Spleen (tissue), 11 donors: Measurements from ENCODE around the gene TRPC4AP. TPM values are rescaled to one million over a fixed set of nuclear protein-coding genes. Genes with fewer than 3 reads are reported as not detected.

Experiments
- DNase-seq: peaks from one replicate; pipeline ENCODE4 v3.0.0-alpha.2; 2020
- H3K27ac ChIP-seq, 8 donors: fragments of 200-600 bp; sonication (generic) in 7 of 8; 1 replicate in 4 of 8; 2 replicates in 4 of 8; pipeline versions ENCODE4 v1.5.0 to v1.8.0; 2016 to 2021; ENCODE audit warnings: inconsistent platforms in 4 of 8, mild to moderate bottlenecking in 4 of 8, moderate library complexity in 1 of 8
- H3K27me3 ChIP-seq, 7 donors: fragments of 200-600 bp; sonication (generic) in 6 of 7; replicated peaks in 1 of 7; 1 replicate in 4 of 7; 2 replicates in 3 of 7; pipeline versions ENCODE4 v1.5.0 to v1.8.0; 2016 to 2021; ENCODE audit warnings: inconsistent platforms in 3 of 7, mild to moderate bottlenecking in 1 of 7
- H3K36me3 ChIP-seq, 6 donors: fragments of 200-600 bp; sonication (generic) in 5 of 6; 1 replicate in 4 of 6; 2 replicates in 2 of 6; pipeline versions ENCODE4 v1.5.0 to v1.8.0; 2016 to 2021; ENCODE audit warnings: inconsistent platforms in 2 of 6
- H3K4me1 ChIP-seq, 6 donors: fragments of 200-600 bp; sonication (generic) in 5 of 6; 1 replicate in 3 of 6; 2 replicates in 3 of 6; pipeline versions ENCODE4 v1.5.0 to v1.8.0; 2016 to 2021; ENCODE audit warnings: inconsistent platforms in 3 of 6
- H3K4me3 ChIP-seq, 8 donors: fragments of 200-600 bp; sonication (generic) in 7 of 8; 1 replicate in 4 of 8; 2 replicates in 4 of 8; pipeline versions ENCODE4 v1.5.0 to v1.8.0; 2016 to 2021; ENCODE audit warnings: inconsistent platforms in 4 of 8, mild to moderate bottlenecking in 4 of 8, moderate library complexity in 2 of 8
- H3K9me3 ChIP-seq, 8 donors: fragments of 200-600 bp; sonication (generic) in 7 of 8; 1 replicate in 4 of 8; 2 replicates in 4 of 8; pipeline versions ENCODE4 v1.5.0 to v1.8.0; 2016 to 2021; ENCODE audit warnings: inconsistent platforms in 4 of 8
- POLR2A ChIP-seq, 3 donors: fragments of 450-650 bp; IDR thresholded peaks; one replicate each; pipeline ENCODE4 v1.5.1; 2017; ENCODE audit warnings: antibody characterized with exemption in 3 of 3, mild to moderate bottlenecking in 1 of 3
- POLR2AphosphoS5 ChIP-seq, 3 donors: sonication (generic); formaldehyde crosslinking; IDR thresholded peaks; one replicate each; pipeline ENCODE4 v1.5.1; 2017; ENCODE audit warnings: antibody characterized with exemption in 3 of 3
- WGBS, 5 donors: extraction: QIAGEN DNeasy Blood & Tissue Kit in 3 of 5; methylation state at CpG; one replicate each; pipeline versions ENCODE4 v1.1.5 to v1.1.7; 2013 to 2018; 5-methylcytosine and 5-hydroxymethylcytosine counted together
- intact Hi-C: fragments of 100-400 bp; cut with DNase I; formaldehyde crosslinking; loops from one replicate; pipeline ENCODE4 v1.15.0; 2023; ENCODE audit warnings: low total_unique reads
- polyA plus RNA-seq, 3 donors: library from polyadenylated mRNA; stranded (reverse); fragments of 200-250 nt; gene quantifications; one replicate each; pipeline ENCODE4 v1.2.1, GENCODE V29; 2013
- total RNA-seq, 7 donors: library from RNA; depleted of rRNA in 3 of 7; stranded (reverse); fragments of >200 nt in 3 of 7; fragmentation: NEBNext Ultra II Directional in 4 of 7; extraction: Animal tissue kit (Norgen Biotek cat#: 25700) in 4 of 7; gene quantifications; one replicate each; pipeline versions ENCODE4 v1.1.0 to v1.2.1, GENCODE V29; 2016 to 2021
- TF ChIP-seq, protein P1 (sequence below), 11 experiments: fragments of 200-600 bp in 7 of 11; fragments of 450-650 bp in 4 of 11; sonication (generic) in 4 of 11; IDR thresholded peaks in 8 of 11; conservative IDR thresholded peaks in 3 of 11; 1 replicate in 7 of 11; 2 replicates in 4 of 11; pipeline versions ENCODE4 v1.4.0 to v1.8.0; 2016 to 2021; ENCODE audit warnings: antibody characterized with exemption in 11 of 11, inconsistent platforms in 4 of 11, mild to moderate bottlenecking in 1 of 11
- donor health status: healthy with polysubstance abuse.
- donor health status: DM: no; HTN: no; CAD: no; lungs with moderate emphysema.
- donor health status: DM: no; HTN: no; CAD: no.
- donor health status: Bipolar disorder and iron deficiency.
- donor health status: healthy.
- donor health status: DM: no; HTN: no; CAD: no.
- donor health status: DM: yes; HTN: yes; CAD: no.

The TRPC4AP gene
- total and polyA plus RNA-seq, 10 donors = 26.3 to 81.7 (median 64.9) TPM

DNA sequence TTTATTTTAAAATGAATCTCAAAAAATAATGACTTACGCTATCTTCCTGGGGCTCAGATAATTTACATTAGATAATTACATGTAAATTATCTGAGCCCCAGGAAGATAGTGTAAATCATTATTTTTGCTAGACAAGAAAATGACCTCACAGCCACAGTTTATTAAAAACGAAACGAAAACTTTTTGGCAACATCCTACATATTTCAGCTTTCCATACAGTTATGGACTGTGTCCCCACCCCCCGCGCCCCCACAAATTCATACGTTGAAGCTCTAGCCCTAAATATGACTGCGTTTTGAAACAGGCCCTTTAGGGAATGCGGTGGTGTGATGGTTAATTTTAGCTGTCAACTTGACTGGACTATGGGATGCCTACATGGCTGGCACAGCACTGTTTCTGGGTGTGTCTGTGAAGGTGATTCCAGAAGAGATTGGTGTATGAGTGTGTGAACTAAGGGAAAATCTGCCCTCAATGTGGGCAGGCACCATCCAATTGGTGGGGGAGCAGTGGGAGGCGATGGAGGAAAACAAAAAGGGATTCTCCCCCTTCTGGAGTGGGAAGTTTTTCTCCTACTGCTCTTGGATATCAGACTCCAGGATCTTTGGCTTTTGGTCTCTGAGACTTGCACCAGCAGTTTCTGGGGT is 52.6 kb downstream of the TRPC4AP start:
- no peak for DNase-seq
- WGBS, 5 donors = 81 to 90% (median 86%) methylated on average over 9 of the region's 9 CpGs
- Histone ChIP-seq H3K27ac (no peak overlapping the region), H3K27me3 (no peaks in the 10 kb centered on the region), H3K4me1 (no peaks in the 10 kb centered on the region), H3K4me3 (no peak overlapping the region), H3K9me3 (no peaks in the 10 kb centered on the region), H3K36me3 (peaks cover 2 to 98% (median 33%) of the 10 kb centered on the region in 6 donors)
- intact Hi-C loops = no loop called here
- TF ChIP-seq POLR2A (IDR thresholded peaks at IDR 0.05) = no peak
- TF ChIP-seq POLR2AphosphoS5 (IDR thresholded peaks at IDR 0.05) = no peak
- TF ChIP-seq, protein P1, sequence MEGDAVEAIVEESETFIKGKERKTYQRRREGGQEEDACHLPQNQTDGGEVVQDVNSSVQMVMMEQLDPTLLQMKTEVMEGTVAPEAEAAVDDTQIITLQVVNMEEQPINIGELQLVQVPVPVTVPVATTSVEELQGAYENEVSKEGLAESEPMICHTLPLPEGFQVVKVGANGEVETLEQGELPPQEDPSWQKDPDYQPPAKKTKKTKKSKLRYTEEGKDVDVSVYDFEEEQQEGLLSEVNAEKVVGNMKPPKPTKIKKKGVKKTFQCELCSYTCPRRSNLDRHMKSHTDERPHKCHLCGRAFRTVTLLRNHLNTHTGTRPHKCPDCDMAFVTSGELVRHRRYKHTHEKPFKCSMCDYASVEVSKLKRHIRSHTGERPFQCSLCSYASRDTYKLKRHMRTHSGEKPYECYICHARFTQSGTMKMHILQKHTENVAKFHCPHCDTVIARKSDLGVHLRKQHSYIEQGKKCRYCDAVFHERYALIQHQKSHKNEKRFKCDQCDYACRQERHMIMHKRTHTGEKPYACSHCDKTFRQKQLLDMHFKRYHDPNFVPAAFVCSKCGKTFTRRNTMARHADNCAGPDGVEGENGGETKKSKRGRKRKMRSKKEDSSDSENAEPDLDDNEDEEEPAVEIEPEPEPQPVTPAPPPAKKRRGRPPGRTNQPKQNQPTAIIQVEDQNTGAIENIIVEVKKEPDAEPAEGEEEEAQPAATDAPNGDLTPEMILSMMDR (IDR thresholded peaks at IDR 0.05 in 8 of 11, conservative IDR thresholded peaks at IDR 0.05 in 3 of 11) = no peak

DNA sequence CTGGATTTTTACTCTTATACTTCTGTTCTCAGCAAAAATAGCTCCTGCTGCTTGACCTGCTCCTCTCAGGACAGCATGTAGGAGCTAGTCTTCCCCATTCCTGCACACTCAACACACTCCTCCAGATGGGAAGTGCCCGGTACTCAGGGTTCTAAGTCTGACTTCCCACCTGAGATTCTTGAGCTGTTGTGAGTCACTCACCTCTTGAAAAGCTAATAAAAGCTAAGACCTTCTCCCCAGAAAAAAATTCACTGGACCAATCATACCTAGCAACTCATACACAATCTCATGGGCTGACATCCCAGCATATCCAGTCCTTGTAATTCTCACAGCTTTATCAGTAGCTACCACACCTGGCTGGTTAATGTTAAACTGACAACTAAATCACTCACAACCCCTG is 53.5 kb downstream of the TRPC4AP start:
- 80 to 87% (median 86%) methylated on average over 1 of the region's 1 CpG for WGBS, 5 donors
- H3K4me1 ChIP-seq = no peaks in the 10 kb centered on the region
- no peak overlapping the region for H3K4me3 ChIP-seq
- no peaks in the 10 kb centered on the region for H3K9me3 ChIP-seq
- no peak overlapping the region for H3K27ac ChIP-seq
- peaks cover 0 to 98% (median 34%) of the 10 kb centered on the region in 6 donors for H3K36me3 ChIP-seq
- no peak for DNase-seq
- intact Hi-C loops = no loop called here
- H3K27me3 ChIP-seq = no peaks in the 10 kb centered on the region
- TF ChIP-seq, protein P1 (IDR thresholded peaks at IDR 0.05 in 8 of 11, conservative IDR thresholded peaks at IDR 0.05 in 3 of 11) = no peak
- TF ChIP-seq POLR2A (IDR thresholded peaks at IDR 0.05) = no peak
- TF ChIP-seq POLR2AphosphoS5 (IDR thresholded peaks at IDR 0.05) = no peak

DNA sequence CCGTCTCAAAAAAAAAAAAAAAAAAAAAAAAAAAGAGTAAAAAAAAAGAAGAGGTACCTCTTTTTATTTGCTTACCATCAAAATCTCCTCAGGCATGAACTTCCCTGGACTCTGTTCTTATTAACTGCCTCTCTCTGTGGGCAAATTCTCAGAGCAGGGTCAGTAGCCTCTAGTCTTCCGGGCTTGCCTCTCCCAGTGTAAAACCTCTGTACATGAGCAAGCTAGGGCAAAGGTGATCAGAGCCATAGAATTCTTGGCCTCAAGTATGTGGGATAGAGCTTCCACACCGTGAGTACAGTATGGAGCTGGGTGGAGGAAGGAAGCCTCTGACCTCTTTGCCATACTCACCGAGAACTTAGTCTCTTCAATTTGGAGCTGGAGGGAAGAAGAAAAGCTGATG is 58.5 kb downstream of the TRPC4AP start:
- TF ChIP-seq POLR2A (IDR thresholded peaks at IDR 0.05) (no peak), POLR2AphosphoS5 (IDR thresholded peaks at IDR 0.05) (no peak)
- TF ChIP-seq, protein P1 (IDR thresholded peaks at IDR 0.05 in 8 of 11, conservative IDR thresholded peaks at IDR 0.05 in 3 of 11) = no peak
- 92 to 98% (median 97%) methylated on average over 3 to 4 of the region's 4 CpGs for WGBS, 5 donors
- intact Hi-C loops = no loop called here
- Histone ChIP-seq H3K9me3 (no peaks in the 10 kb centered on the region), H3K4me1 (no peaks in the 10 kb centered on the region), H3K27ac (no peak overlapping the region), H3K4me3 (no peak overlapping the region), H3K27me3 (no peaks in the 10 kb centered on the region), H3K36me3 (peaks cover 0 to 98% (median 52%) of the 10 kb centered on the region in 6 donors)
- DNase-seq = no peak

DNA sequence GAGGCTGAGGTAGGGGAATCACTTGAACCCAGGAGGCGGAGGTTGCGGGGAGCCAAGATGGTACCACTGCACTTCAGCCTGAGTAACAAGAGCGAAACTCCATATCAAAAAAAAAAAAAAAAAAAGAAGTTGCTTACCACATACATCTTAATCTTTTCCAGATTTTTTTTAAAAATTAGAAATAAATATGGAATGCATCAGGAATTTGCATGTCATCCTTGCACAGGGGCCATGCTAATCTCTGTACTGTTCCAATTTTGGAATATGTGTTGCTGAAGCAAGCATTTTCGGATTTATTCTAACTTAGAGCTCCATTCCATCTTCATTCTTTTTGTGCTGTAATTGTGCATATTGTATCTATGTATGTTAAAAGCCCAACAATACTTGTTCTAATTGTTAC is 62.5 kb downstream of the TRPC4AP start:
- Histone ChIP-seq H3K4me1 (no peaks in the 10 kb centered on the region), H3K36me3 (peaks cover 0 to 97% (median 52%) of the 10 kb centered on the region in 6 donors), H3K9me3 (no peaks in the 10 kb centered on the region), H3K27me3 (no peaks in the 10 kb centered on the region), H3K4me3 (no peak overlapping the region), H3K27ac (no peak overlapping the region)
- no peak for DNase-seq
- 97 to 99% (median 97%) methylated on average over 4 of the region's 4 CpGs for WGBS, 5 donors
- intact Hi-C loops = no loop called here
- TF ChIP-seq POLR2AphosphoS5 (IDR thresholded peaks at IDR 0.05) (no peak), POLR2A (IDR thresholded peaks at IDR 0.05) (no peak)
